A549 (cell line): ENCODE data around the gene ZNF428. TPM values are rescaled to one million over a fixed set of nuclear protein-coding genes. Genes with fewer than 3 reads are reported as not detected.

ENCODE experiments used
- ATAC-seq, 2 experiments: fragments of 200-7000 bp in 1 of 2; fragments of >200 bp in 1 of 2; cut with Nextera tagmentation in 1 of 2; cut with Tn5 transposase in 1 of 2; 3 replicates each; pipeline versions ENCODE4 v1.8.0 to v1.9.1; 2018 to 2020; ENCODE audit warnings: mild to moderate bottlenecking in 1 of 2, moderate library complexity in 1 of 2
- CTCF ChIA-PET: fragments of 300-600 bp; sonication (Branson Sonifier 250); formaldehyde crosslinking; extraction: SDS; loops from one replicate; lab custom pipeline; 2021; ENCODE audit warnings: antibody characterized with exemption, inconsistent platforms; lab: Yijun Ruan, JAX
- POLR2A ChIA-PET: fragments of 350-600 bp; formaldehyde crosslinking; extraction: SDS; loops from one replicate; lab custom pipeline; 2021; ENCODE audit warnings: antibody characterized with exemption, inconsistent platforms; lab: Yijun Ruan, JAX
- DNase-seq, 2 experiments: peaks; one replicate each; pipeline versions ENCODE4 v3.0.0 to v3.0.0-alpha.2; 2011 to 2016; ENCODE audit warnings: low read depth in 1 of 2, low spot score in 1 of 2
- FAIRE-seq: peaks from 2 replicates; lab custom pipeline; 2011; peaks lifted over from hg19 to GRCh38; lab: Jason Lieb, UNC
- H3K27ac ChIP-seq, 2 experiments: fragments of >200 bp; sonication (Bioruptor Twin); formaldehyde crosslinking; 3 replicates each; pipeline ENCODE4 v1.5.1; 2016 to 2017
- H3K4me1 ChIP-seq: fragments of >200 bp; sonication (Bioruptor Twin); formaldehyde crosslinking; 3 replicates; pipeline ENCODE4 v1.6.1; 2016
- H3K4me2 ChIP-seq: fragments of >200 bp; sonication (Bioruptor Twin); formaldehyde crosslinking; 3 replicates; pipeline ENCODE4 v1.6.1; 2016
- H3K4me3 ChIP-seq: fragments of >200 bp; sonication (Bioruptor Twin); formaldehyde crosslinking; 3 replicates; pipeline ENCODE4 v1.5.1; 2016
- H3K9me3 ChIP-seq: fragments of >200 bp; sonication (Bioruptor Twin); formaldehyde crosslinking; 3 replicates; pipeline ENCODE4 v1.6.1; 2016
- ATOH8 ChIP-seq: fragments of 250-450 bp; sonication (Bioruptor Pico); IDR thresholded peaks from 2 replicates; pipeline ENCODE4 v1.5.0; 2020; ENCODE audit warnings: low read depth, mild to moderate bottlenecking, moderate library complexity
- BHLHE40 ChIP-seq: IDR thresholded peaks from 2 replicates; pipeline ENCODE4 v1.6.1; 2012; ENCODE audit warnings: low read depth, low read length, inconsistent platforms
- CBX8 ChIP-seq: fragments of 200-600 bp; sonication (generic); IDR thresholded peaks from 2 replicates; pipeline ENCODE4 v1.6.1; 2016
- E2F6 ChIP-seq: IDR thresholded peaks from 2 replicates; pipeline ENCODE4 v1.6.1; 2012; ENCODE audit warnings: low read depth, borderline replicate concordance
- EHF ChIP-seq: fragments of 250-450 bp; sonication (Bioruptor Pico); IDR thresholded peaks from 2 replicates; pipeline ENCODE4 v1.5.0; 2020; ENCODE audit warnings: mild to moderate bottlenecking
- EP300 ChIP-seq, 2 experiments: fragments of >200 bp; sonication (Bioruptor Twin); formaldehyde crosslinking; IDR thresholded peaks; 2 replicates in 1 of 2; 3 replicates in 1 of 2; pipeline ENCODE4 v1.6.1; 2016 to 2017
- FOSB ChIP-seq: fragments of 250-450 bp; sonication (Bioruptor Pico); IDR thresholded peaks from 2 replicates; pipeline ENCODE4 v1.5.0; 2020; ENCODE audit warnings: mild to moderate bottlenecking, moderate library complexity
- HDAC2 ChIP-seq: fragments of 200-600 bp; sonication (generic); IDR thresholded peaks from 2 replicates; pipeline ENCODE4 v1.6.1; 2016
- HMGXB4 ChIP-seq: fragments of 250-450 bp; sonication (Bioruptor Pico); IDR thresholded peaks from 2 replicates; pipeline ENCODE4 v1.5.0; 2021; ENCODE audit warnings: mild to moderate bottlenecking, moderate library complexity, borderline replicate concordance
- KDM1A ChIP-seq: fragments of 200-600 bp; sonication (generic); IDR thresholded peaks from 2 replicates; pipeline ENCODE4 v1.6.1; 2016; ENCODE audit warnings: low read depth, mild to moderate bottlenecking
- KDM5A ChIP-seq: fragments of 200-600 bp; sonication (generic); IDR thresholded peaks from 2 replicates; pipeline ENCODE4 v1.6.1; 2016; ENCODE audit warnings: antibody characterized with exemption, mild to moderate bottlenecking
- MAX ChIP-seq: IDR thresholded peaks from 2 replicates; pipeline ENCODE4 v1.6.1; 2012
- MAZ ChIP-seq: fragments of 150-350 bp; IDR thresholded peaks from 2 replicates; pipeline ENCODE4 v1.6.1; 2014; ENCODE audit warnings: antibody characterized with exemption, low read depth, low read length, borderline replicate concordance
- MYC ChIP-seq: IDR thresholded peaks from 2 replicates; pipeline ENCODE4 v1.6.1; 2012; ENCODE audit warnings: mild to moderate bottlenecking, inconsistent platforms, low read length, improper control_type of control experiment, borderline replicate concordance
- NPAS2 ChIP-seq: fragments of 250-450 bp; sonication (Bioruptor Pico); IDR thresholded peaks from 2 replicates; pipeline ENCODE4 v1.8.0; 2022; ENCODE audit warnings: mild to moderate bottlenecking, moderate library complexity, borderline replicate concordance
- POLR2AphosphoS2 ChIP-seq: conservative IDR thresholded peaks from 2 replicates; pipeline ENCODE4 v1.6.1; 2012; ENCODE audit warnings: low read length, improper control_type of control experiment, inconsistent platforms
- USF2 ChIP-seq: fragments of 450-650 bp; IDR thresholded peaks from 2 replicates; pipeline ENCODE4 v1.6.1; 2014; ENCODE audit warnings: antibody characterized with exemption
- ZC3H11A ChIP-seq: fragments of 450-650 bp; IDR thresholded peaks from 2 replicates; pipeline ENCODE4 v1.6.1; 2014; ENCODE audit warnings: antibody characterized with exemption, mild to moderate bottlenecking
- WGBS: methylation state at CpG from one replicate; pipeline ENCODE4 v1.1.6; 2017; ENCODE audit errors: missing lambda C conversion rate; 5-methylcytosine and 5-hydroxymethylcytosine counted together
- polyA plus RNA-seq, 4 experiments: library from polyadenylated mRNA; depleted of rRNA in 3 of 4; stranded (reverse); fragments of >200 nt; fragmentation: RNase III in 1 of 4; extraction: RNeasy Plus Mini Kit Qiagen cat#74134 plus additional on column Dnase treatment in 1 of 4; gene quantifications; 2 replicates in 3 of 4; 3 replicates in 1 of 4; pipeline ENCODE4 v1.2.3, GENCODE V29; 2011 to 2017

Gene ZNF428
- polyA plus RNA-seq, 2 of the 4 experiments (the other 2 are of a cell fraction): 22.9 to 52.4 TPM

- TF ChIP-seq MAX (peak; percentile 95), E2F6 (peak; percentile 98), EP300 (IDR thresholded peaks at IDR 0.05) (no peak)
- FAIRE-seq: no peak
- no peaks in the 10 kb centered on the region for H3K9me3 ChIP-seq
- CTCF ChIA-PET: no interaction called here
- H3K27ac ChIP-seq: peak within 1 kb of the TSS; percentile 77 to 95
- peak; percentile 51 to 59 for ATAC-seq
- 17% methylated on average over 25 of the region's 110 CpGs for WGBS
- DNase-seq: no peak
- POLR2A ChIA-PET: no interaction called here
- peak within 1 kb of the TSS; percentile 100 for H3K4me2 ChIP-seq
- peak within 1 kb of the TSS; percentile 82 for H3K4me3 ChIP-seq
- peaks cover 22% of the 10 kb centered on the region for H3K4me1 ChIP-seq
Measured at GRCh38 chr19:43639519-43640423, 20.3 kb upstream of the ZNF428 start, which contains the start of gene CADM4. CADM4 (minus strand) TSS chr19:43639850; CDS start chr19:43639790, 60 bp downstream.

GRCh38 chr19:43638995-43639518, 19.6 kb upstream of the ZNF428 start:
- POLR2A ChIA-PET: no interaction called here
- peak overlapping the region; percentile 77 to 95 for H3K27ac ChIP-seq
- peak overlapping the region; percentile 82 for H3K4me3 ChIP-seq
- peaks cover 29% of the 10 kb centered on the region for H3K4me1 ChIP-seq
- CTCF ChIA-PET: no interaction called here
- FAIRE-seq (no peak), ATAC-seq (peak in 1 of 2 experiments; percentile 3; a peak in 1 of 6 replicates)
- 39% methylated on average over 16 of the region's 18 CpGs for WGBS
- TF ChIP-seq POLR2AphosphoS2 (no peak), EP300 (IDR thresholded peaks at IDR 0.05) (no peak), BHLHE40 (no peak), ZC3H11A (no peak), HMGXB4 (CRISPR knock-in tag) (no peak), KDM5A (no peak), KDM1A (no peak), E2F6 (no peak), MYC (no peak), ATOH8 (CRISPR knock-in tag) (no peak), USF2 (no peak), HDAC2 (no peak), FOSB (no peak), NPAS2 (no peak), CBX8 (no peak), EHF (CRISPR knock-in tag) (no peak), MAZ (no peak)
- TF ChIP-seq, all 56 proteins: peak for 0
- DNase-seq: no peak
- Histone ChIP-seq H3K9me3 (no peaks in the 10 kb centered on the region), H3K4me2 (peak overlapping the region; percentile 100)
